ENCODE results near the gene LCNL1. TPM values are rescaled to one million over a fixed set of nuclear protein-coding genes. Genes with fewer than 3 reads are reported as not detected.
"Not testable (repeated sequence)": the region's sequence is repeated elsewhere in the genome, so short reads cannot be mapped to it uniquely, and the experiment has no call there.

Gene LCNL1
- polyA plus RNA-seq, 3 donors: 0.03 to 0.23 (median 0.12) TPM

- DNase-seq (ENCODE audit: low read depth in 3 of 3, low spot score in 2 of 3): no peak
Measured at GRCh38 chr9:136990242-136990911, 7.6 kb downstream of the LCNL1 start.

- peak; percentile 43 to 63 (median 61) for DNase-seq (ENCODE audit: low read depth in 3 of 3, low spot score in 2 of 3)
Measured at GRCh38 chr9:136991993-136992818, 9.4 kb downstream of the LCNL1 start, which contains the start of gene PAXX. Gene PAXX, plus strand, starts transcription at chr9:136992422. Its CDS starts 22 bp downstream, at chr9:136992444.

GRCh38 chr9:136992819-136993369 is 10.1 kb downstream of the LCNL1 start:
- no peak for DNase-seq (ENCODE audit: low read depth in 3 of 3, low spot score in 2 of 3)

GRCh38 chr9:136994180-136994887 is 11.5 kb downstream of the LCNL1 start:
- DNase-seq (ENCODE audit: low read depth in 3 of 3, low spot score in 2 of 3): no peak

- DNase-seq (ENCODE audit: low read depth in 3 of 3, low spot score in 2 of 3): no peak
Measured at GRCh38 chr9:136994888-136995230, 12.1 kb downstream of the LCNL1 start.

GRCh38 chr9:136995362-136995761 is 12.6 kb downstream of the LCNL1 start:
- DNase-seq (ENCODE audit: low read depth in 3 of 3, low spot score in 2 of 3): no peak

GRCh38 chr9:136995772-136996311 is 13.0 kb downstream of the LCNL1 start:
- DNase-seq (ENCODE audit: low read depth in 3 of 3, low spot score in 2 of 3): no peak

- no peak for DNase-seq (ENCODE audit: low read depth in 3 of 3, low spot score in 2 of 3)
Measured at GRCh38 chr9:136996361-136997292, 13.8 kb downstream of the LCNL1 start, which contains the start of gene CLIC3. Gene CLIC3, minus strand, starts transcription at chr9:136996568. Its CDS starts 25 bp downstream, at chr9:136996543.

GRCh38 chr9:136997371-136997770 is 14.6 kb downstream of the LCNL1 start:
- DNase-seq (ENCODE audit: low read depth in 3 of 3, low spot score in 2 of 3): no peak

- no peak for DNase-seq (ENCODE audit: low read depth in 3 of 3, low spot score in 2 of 3)
Measured at GRCh38 chr9:136997830-136998234, 15.0 kb downstream of the LCNL1 start.

GRCh38 chr9:137000177-137000930 is 17.6 kb downstream of the LCNL1 start:
- DNase-seq (ENCODE audit: low read depth in 3 of 3, low spot score in 2 of 3): no peak

- DNase-seq (ENCODE audit: low read depth in 3 of 3, low spot score in 2 of 3): no peak
Measured at GRCh38 chr9:137001857-137002645, 19.3 kb downstream of the LCNL1 start.

- DNase-seq (ENCODE audit: low read depth in 3 of 3, low spot score in 2 of 3): no peak
Measured at GRCh38 chr9:137002646-137003041, 19.9 kb downstream of the LCNL1 start.

- not testable (repeated sequence) for DNase-seq (ENCODE audit: low read depth in 3 of 3, low spot score in 2 of 3)
Measured at GRCh38 chr9:137004285-137004684, 21.5 kb downstream of the LCNL1 start.

- DNase-seq (ENCODE audit: low read depth in 3 of 3, low spot score in 2 of 3): no peak
Measured at GRCh38 chr9:137006116-137007003, 23.6 kb downstream of the LCNL1 start.

- DNase-seq (ENCODE audit: low read depth in 3 of 3, low spot score in 2 of 3): no peak
Measured at GRCh38 chr9:137007108-137007815, 24.5 kb downstream of the LCNL1 start.
